PFSK-1 (cell line): ENCODE data around the gene JOSD1.

Experiments used
- POLR2AphosphoS5 ChIP-seq: IDR thresholded peaks from 2 replicates; pipeline ENCODE4 v1.6.1; 2012; ENCODE audit warnings: low read depth, mild to moderate bottlenecking, control low read depth, low read length, moderate library complexity
- TAF1 ChIP-seq: IDR thresholded peaks from 2 replicates; pipeline ENCODE4 v1.6.1; 2012; ENCODE audit warnings: low read length, control low read depth, borderline replicate concordance; ENCODE audit not compliant: insufficient read depth

- TF ChIP-seq POLR2AphosphoS5 (no peak), TAF1 (no peak)
Measured at GRCh38 chr22:38707984-38708383, 7.2 kb upstream of the JOSD1 start.
